Adipose tissue (tissue), 3 donors: Measurements from ENCODE around the gene ARHGEF17. TPM values are rescaled to one million over a fixed set of nuclear protein-coding genes. Genes with fewer than 3 reads are reported as not detected.

Experiments
- H3K27ac ChIP-seq: one replicate; pipeline ENCODE4 v1.5.1; 2013; ENCODE audit warnings: low read depth, low read length
- WGBS, 3 donors: extraction: QIAGEN DNeasy Blood & Tissue Kit; methylation state at CpG; one replicate each; pipeline ENCODE4 v1.1.7; 2013; 5-methylcytosine and 5-hydroxymethylcytosine counted together
- polyA plus RNA-seq, 3 donors: library from polyadenylated mRNA; stranded (reverse); fragments of 200-250 nt; gene quantifications; one replicate each; pipeline ENCODE4 v1.2.3, GENCODE V29; 2013
- donor health status: healthy with polysubstance abuse.
- donor health status: Bipolar disorder and iron deficiency.
- donor health status: healthy.

Gene ARHGEF17
- polyA plus RNA-seq, 3 donors: 11.1 to 35.5 (median 31.2) TPM

- no peak overlapping the region for H3K27ac ChIP-seq
These were observed 52.1 kb downstream of the ARHGEF17 start for GRCh38 chr11:73359930-73360742.

DNA sequence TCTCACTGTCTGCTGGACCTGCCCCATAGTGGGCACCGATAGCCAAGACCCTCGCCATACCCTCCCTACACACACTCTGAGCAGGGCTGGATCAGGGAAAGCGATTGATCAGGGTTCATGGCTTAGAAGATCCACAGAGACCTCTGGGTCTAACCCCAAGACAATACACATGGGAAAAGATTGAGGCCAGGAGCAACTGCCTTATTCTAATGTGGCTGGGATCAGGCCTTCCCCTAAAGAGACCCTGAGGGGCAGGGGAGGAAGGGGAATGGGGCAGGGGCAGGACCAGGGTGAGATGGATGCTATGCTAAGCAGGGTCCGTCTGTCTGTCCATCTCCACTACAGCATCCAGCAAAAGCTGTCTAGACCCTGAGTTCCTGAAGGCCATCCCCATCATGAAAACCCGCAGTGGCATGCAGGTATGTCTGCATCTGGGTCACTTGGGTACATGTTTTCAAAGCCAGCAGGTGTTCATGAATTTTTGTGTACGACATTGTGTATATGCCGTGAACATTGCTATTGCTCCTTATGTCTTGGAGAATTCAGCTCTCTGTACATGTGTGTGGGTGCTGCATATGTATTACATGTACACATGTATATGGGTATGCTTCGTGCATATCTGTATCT is 52.8 kb downstream of the ARHGEF17 start:
- 90 to 96% (median 93%) methylated on average over 8 of the region's 8 CpGs for WGBS, 3 donors
- H3K27ac ChIP-seq: no peak overlapping the region

More at GRCh38 chr11:73359930-73360742, 52.1 kb downstream of the ARHGEF17 start:
- 85 to 95% (median 92%) methylated on average over 19 of the region's 19 CpGs for WGBS, 3 donors

DNA sequence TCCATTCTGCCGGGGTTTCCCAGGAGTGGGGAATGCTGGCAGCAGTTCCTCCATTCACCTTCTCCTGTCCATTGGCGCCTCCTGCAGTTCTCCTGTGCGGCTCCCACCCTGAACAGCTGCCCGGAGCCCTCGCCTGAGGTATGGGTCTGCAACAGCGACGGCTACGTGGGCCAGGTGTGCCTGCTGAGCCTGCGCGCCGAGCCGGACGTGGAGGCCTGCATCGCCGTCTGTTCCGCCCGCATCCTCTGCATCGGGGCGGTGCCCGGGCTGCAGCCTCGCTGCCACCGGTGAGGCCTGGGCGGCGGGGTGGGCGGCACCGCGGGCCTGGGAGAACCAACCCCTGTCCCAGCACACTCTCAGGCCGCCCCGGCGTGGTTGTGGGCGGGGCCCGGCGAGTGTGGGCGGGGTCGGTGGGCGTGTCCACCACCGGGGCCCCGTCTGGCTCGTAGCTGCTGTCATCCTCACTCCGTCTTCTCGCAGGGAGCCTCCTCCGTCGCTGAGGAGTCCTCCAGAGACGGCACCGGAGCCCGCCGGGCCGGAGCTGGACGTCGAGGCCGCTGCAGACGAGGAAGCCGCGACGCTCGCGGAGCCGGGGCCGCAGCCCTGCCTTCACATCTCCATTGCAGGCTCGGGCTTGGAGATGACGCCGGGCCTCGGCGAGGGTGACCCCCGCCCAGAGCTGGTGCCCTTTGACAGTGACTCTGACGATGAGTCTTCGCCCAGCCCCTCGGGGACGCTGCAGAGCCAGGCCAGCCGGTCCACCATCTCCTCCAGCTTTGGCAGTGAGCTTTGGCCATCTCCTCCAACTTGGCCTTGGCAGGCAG is 54.1 kb downstream of the ARHGEF17 start:
- H3K27ac ChIP-seq: no peak overlapping the region

GRCh38 chr11:73363147-73363546 is 55.1 kb downstream of the ARHGEF17 start:
- H3K27ac ChIP-seq: no peak overlapping the region
- WGBS, 3 donors: 91 to 94% (median 93%) methylated on average over 9 of the region's 9 CpGs

More for the DNA sequence above, 54.1 kb downstream of the ARHGEF17 start:
- WGBS, 3 donors: 77 to 83% (median 83%) methylated on average over 54 to 70 of the region's 70 CpGs

GRCh38 chr11:73365352-73366264 is 57.5 kb downstream of the ARHGEF17 start:
- no peak overlapping the region for H3K27ac ChIP-seq
- WGBS, 3 donors: 83 to 92% (median 87%) methylated on average over 24 of the region's 24 CpGs

DNA sequence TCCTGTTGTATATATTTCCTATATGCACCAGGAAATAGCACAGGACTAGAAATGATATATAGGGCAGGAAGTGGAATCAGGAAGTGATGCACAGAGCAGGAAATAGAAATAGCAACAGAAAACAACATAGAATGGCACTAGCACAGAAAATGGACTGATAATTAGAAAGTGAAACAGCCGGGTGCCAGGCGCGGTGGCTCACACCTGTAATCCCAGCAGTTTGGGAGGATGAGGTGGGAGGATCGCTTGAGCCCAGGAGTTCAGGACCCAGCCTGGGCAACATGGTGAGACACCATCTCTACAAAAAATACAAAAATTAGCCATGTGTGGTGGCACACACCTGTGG is 58.2 kb downstream of the ARHGEF17 start:
- 69 to 78% (median 77%) methylated on average over 4 of the region's 4 CpGs for WGBS, 3 donors
- H3K27ac ChIP-seq: no peak overlapping the region

- 51 to 74% (median 51%) methylated on average over 6 of the region's 6 CpGs for WGBS, 3 donors
- no peak overlapping the region for H3K27ac ChIP-seq
These were observed 58.9 kb downstream of the ARHGEF17 start for GRCh38 chr11:73366953-73367352.

- no peak overlapping the region for H3K27ac ChIP-seq
These were observed 59.5 kb downstream of the ARHGEF17 start for GRCh38 chr11:73367482-73368024.

DNA sequence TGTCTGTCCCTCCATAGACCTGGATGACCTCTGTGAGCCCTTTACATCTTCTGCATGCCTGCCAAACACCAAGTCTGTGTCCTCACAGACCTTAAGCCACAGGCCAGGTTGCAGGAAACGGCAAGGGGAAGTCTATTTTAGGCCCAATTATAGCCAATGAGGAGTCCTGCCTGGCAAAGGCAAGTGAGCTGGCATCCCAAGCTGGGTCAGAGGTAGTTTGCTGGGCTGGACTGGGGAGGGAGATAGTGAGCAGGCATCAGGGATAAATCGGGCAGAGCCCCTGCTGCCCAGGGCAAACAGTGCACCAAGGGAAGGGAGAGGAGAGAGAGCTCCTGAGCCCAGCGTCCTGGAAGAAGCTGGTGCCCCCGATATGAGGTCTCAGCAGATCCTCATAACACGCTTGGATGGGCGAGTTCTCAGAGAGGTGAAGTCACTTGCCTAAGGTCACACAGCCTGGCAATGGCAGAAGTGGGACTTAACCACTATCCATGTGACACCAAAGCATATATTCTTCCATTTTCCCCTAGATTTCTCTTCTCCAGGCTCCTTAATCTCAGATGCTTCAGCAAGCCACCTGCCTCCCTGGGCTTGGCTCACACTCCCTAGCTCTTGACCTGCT is 64.4 kb downstream of the ARHGEF17 start:
- H3K27ac ChIP-seq: no peak overlapping the region
- 45 to 71% (median 56%) methylated on average over 6 of the region's 6 CpGs for WGBS, 3 donors

More at GRCh38 chr11:73367482-73368024, 59.5 kb downstream of the ARHGEF17 start:
- WGBS, 3 donors: 76 to 82% (median 81%) methylated on average over 20 of the region's 20 CpGs

GRCh38 chr11:73374151-73374550 is 66.1 kb downstream of the ARHGEF17 start:
- no peak overlapping the region for H3K27ac ChIP-seq
- WGBS, 3 donors: 78 to 83% (median 82%) methylated on average over 4 of the region's 4 CpGs

GRCh38 chr11:73375830-73376159 is 67.7 kb downstream of the ARHGEF17 start:
- peak overlapping the region; percentile 66 for H3K27ac ChIP-seq
- 58 to 66% (median 63%) methylated on average over 6 of the region's 6 CpGs for WGBS, 3 donors

GRCh38 chr11:73376160-73376802 is 68.2 kb downstream of the ARHGEF17 start, which contains the start of gene RELT:
Gene RELT, plus strand, starts transcription at chr11:73376399. Its CDS starts 12,738 bp downstream, at chr11:73389137.
- peak within 1 kb of the TSS; percentile 68 for H3K27ac ChIP-seq
- WGBS, 3 donors: 0 to 1% (median 0%) methylated on average over 71 to 96 of the region's 96 CpGs

- WGBS, 3 donors: 5 to 13% (median 6%) methylated on average over 46 to 56 of the region's 56 CpGs
- H3K27ac ChIP-seq: peak overlapping the region; percentile 68
These were observed 68.9 kb downstream of the ARHGEF17 start for GRCh38 chr11:73376803-73377629.

DNA sequence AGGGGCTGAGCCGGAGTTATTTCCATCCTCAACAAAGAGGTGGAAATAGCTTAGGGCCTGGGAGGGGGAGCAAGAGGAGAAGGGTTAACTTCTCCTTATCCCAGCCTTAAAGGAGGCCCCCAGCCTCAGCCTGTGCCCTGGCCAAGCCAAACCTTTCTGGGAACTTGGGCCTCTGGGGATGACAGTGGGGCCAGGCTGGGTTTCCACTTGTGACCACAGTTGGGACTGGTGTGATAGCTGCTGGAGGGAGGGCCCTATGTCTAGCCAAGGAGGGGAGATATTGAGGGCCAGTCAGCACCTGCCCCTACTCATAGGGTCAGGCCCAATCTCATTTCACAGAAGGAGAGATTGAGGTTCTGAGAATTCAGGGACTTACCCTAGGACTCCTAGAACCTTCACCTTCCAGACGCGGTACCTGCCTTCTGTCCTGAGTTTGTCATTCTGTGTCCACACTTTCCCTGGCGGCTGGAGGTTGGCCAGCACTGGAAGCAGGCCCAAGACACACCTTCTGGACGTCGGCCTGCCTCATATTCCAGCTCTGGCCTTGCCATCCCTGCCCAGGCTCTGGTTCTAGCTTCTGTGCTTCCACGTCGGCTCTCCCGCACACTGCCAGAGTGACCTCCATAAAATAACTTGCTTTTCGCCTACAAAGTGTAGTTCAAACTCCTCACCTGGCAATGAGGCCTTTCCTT is 71.3 kb downstream of the ARHGEF17 start:
- 39 to 85% (median 76%) methylated on average over 10 of the region's 10 CpGs for WGBS, 3 donors
- no peak overlapping the region for H3K27ac ChIP-seq

DNA sequence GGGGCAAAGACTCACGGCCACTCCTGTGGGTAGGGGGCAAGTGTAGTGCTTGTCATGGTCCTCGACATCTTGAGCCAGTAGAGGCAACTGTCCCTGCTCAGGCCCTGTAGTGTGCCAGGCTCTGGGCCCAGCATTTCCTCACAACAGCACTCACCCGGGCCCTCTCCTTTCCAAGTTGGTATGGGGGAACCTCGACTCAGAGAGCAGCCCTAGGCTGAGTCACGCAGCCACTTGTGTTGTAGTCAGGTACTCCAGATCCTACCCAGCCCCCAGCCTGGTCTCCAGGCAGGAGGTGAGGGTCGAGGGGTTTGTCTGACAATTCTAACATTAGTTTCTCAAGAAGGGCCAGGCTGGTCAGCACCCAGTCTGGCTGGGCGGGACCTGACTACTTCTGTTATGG is 72.3 kb downstream of the ARHGEF17 start:
- H3K27ac ChIP-seq: no peak overlapping the region
- 74 to 89% (median 80%) methylated on average over 7 of the region's 7 CpGs for WGBS, 3 donors
